LHCN-M2 (cell line): ENCODE results near the gene PROX1. TPM values are rescaled to one million over a fixed set of nuclear protein-coding genes. Genes with fewer than 3 reads are reported as not detected.
A peak's percentile ranks its signal among the peaks of the same experiment; 100 is the strongest.

Source experiments
- DNase-seq: peaks from one replicate; pipeline ENCODE4 v3.0.0-alpha.2; 2012; ENCODE audit warnings: low read depth
- polyA plus RNA-seq: library from polyadenylated mRNA; unstranded; fragments of >200 nt; gene quantifications from one replicate; pipeline ENCODE4 v1.2.1, GENCODE V29; 2012; ENCODE audit warnings: missing spikeins
- total RNA-seq: library from RNA; depleted of rRNA; stranded (reverse); fragments of >200 nt; gene quantifications from 2 replicates; pipeline ENCODE4 v1.2.3, GENCODE V29; 2014; rRNA removed

PROX1 gene, protein sequence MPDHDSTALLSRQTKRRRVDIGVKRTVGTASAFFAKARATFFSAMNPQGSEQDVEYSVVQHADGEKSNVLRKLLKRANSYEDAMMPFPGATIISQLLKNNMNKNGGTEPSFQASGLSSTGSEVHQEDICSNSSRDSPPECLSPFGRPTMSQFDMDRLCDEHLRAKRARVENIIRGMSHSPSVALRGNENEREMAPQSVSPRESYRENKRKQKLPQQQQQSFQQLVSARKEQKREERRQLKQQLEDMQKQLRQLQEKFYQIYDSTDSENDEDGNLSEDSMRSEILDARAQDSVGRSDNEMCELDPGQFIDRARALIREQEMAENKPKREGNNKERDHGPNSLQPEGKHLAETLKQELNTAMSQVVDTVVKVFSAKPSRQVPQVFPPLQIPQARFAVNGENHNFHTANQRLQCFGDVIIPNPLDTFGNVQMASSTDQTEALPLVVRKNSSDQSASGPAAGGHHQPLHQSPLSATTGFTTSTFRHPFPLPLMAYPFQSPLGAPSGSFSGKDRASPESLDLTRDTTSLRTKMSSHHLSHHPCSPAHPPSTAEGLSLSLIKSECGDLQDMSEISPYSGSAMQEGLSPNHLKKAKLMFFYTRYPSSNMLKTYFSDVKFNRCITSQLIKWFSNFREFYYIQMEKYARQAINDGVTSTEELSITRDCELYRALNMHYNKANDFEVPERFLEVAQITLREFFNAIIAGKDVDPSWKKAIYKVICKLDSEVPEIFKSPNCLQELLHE
- 1.4 and 2.1 TPM in 2 replicates for total RNA-seq
- polyA plus RNA-seq: 0.16 TPM

DNA sequence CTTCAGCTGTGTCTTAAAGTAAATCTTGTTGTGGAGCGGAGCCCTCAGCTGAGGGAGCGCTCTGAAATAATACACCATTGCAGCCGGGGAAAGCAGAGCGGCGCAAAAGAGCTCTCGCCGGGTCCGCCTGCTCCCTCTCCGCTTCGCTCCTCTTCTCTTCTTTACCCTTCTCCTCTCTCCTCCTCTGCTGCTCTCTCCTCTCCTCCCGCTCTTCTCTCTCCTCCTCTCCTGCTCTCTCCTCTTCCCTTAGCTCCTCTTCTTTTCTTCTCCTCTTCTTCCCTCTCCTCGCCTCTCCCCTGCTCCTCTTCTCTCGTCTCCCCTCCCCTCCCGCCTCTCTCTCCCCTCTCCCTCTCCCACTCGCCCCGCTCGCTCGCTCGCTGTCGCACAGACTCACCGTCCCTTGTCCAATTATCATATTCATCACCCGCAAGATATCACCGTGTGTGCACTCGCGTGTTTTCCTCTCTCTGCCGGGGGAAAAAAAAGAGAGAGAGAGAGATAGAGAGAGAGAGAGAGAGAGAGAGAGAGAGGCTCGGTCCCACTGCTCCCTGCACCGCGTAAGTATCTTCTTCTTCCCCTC, at the start of gene PROX1:
Gene PROX1, plus strand, starts transcription at position 47 of the 580 bp plus-strand sequence. CDS start 8,563 bp downstream, outside the sequence.
- peak; percentile 92 for DNase-seq

DNA sequence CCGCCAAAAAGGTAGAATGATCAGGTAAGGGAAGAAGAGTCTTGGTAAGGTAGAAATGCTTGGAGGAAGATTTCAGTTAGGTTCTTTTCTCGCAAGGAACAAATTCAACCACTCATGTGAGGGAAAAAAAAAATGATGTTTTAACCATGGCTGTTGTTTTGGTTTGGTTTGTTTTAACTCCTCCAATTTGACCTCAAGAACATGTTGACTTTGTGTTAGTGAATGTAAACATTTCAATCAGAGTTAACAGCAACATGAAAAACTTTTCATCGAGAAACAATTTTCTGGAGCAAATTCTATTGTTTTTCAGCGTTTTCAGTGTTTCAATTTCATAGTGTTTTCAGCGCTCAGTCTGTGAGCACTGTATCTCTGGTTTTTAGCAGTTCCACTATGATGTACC, 49.0 kb upstream of the PROX1 start:
- no peak for DNase-seq

DNA sequence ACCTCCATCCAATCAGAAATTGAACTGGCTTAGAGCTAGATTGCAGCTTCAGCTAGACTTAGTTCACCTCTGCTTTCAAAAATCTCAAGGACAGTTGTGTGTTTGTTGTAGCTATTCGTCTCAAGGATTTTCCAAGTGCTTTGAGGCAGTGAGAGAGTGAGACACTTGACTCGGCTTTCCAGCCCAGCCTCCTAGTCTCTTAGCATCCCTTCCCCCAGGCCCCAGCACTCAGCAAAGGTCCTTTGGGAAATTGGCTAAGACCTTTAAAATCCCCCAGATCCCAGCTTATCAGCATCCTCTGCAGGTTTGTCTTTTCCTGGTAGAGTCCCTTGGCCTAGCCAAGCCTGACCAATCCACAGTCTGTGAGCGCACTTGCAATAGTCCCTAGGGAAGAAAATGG, 47.9 kb upstream of the PROX1 start:
- no peak for DNase-seq

DNA sequence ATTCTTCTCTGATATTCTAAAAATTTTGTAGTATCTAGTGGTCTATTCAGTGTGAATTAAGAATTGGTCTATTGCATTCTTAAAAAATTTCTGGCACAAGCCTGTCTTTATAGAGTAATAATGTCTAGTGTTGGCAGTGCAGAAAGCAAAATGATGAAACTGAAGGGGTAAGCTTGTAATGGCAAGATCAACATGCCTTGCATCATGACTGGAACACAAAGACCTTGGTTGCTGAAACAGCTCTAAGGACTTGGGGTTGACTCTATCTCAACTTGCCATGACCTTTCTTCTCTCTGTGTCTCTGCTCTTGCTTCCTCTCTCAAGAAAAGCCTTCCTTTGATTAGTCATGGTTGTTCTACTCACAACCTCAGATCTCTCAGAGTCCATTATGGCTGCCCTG, 46.8 kb upstream of the PROX1 start:
- no peak for DNase-seq

DNA sequence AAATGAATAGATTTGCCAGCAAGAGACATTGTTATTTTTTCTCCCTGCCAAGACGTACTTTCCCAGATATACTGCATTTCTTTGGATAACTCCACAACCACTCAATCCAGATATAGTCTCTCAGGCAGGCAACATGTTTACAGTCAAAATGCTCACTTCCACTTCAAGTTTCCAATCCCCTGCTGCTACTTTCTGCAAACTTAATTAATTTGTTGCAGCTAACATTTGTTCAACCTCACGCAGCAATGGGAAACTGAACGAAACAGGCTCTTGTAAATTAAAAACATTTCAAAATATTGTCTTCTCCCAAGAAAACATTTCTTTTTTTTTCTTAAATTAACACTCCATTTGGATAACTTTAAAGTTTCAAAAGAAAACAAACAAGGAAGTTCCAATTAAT, 45.7 kb upstream of the PROX1 start:
- DNase-seq: no peak

DNA sequence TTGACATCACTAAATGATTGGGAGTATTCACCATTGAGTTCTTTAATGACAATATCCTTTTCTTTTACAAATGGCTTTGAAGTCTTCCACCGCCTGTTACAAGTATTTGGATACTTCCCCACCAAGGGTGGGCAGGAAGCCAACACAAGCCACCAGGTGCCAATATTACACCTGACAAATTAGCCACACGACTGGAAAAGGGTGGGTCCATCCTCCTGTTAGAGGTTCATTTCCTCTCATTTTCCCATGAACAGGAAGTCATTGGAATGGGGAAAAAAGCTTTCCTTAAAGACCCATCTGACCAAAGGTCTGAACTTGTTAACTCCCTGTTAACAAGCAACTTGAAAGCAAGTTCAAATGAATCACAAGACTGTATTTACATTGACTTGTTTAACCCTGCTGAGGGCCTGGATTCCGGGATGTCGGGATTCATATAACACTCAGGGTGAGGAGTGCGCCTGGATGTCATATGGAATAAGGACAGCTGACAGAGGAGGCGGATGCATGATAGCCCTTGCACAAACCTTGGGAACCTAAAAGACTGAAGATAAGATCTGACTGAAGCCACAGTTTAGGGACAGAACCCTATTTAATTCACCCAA, 40.5 kb upstream of the PROX1 start:
- DNase-seq: no peak

DNA sequence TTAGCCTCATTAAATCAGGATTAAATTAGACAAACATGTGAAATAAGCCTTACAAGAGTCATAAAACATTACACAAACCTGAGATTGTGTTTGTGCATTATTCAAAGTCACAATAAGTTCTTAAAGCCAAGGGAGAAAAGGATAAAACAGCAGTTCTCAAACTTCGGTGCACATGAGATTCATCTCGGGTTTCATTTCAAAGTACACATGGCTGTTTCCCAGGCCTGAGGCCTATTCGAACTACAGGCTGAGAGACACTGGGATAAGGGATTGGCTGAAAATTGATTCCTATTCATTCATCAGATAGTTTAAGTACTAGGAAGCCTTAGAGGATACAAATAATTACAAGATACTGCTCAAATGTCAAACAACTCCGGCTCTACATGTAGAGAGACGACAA, 35.9 kb upstream of the PROX1 start:
- DNase-seq: no peak

DNA sequence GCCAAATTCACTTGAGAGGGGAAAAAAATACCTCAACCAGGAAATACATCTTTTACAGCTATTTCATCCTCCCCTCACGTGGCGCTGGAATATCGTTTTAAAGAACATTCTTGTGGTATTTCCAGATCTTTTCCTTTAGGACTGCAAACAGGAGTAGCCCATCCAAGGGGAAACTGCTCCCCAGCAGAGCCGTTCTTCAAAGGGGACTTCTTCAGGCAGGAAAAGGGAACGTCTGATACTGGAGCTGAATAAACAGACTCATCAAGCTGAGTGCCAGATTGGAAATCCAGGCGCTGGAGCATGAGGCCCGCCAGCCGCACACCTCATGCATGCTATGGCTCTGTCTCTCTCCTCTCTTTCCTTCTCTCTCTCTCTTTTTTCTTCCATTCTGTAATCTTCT, 34.0 kb upstream of the PROX1 start:
- no peak for DNase-seq

DNA sequence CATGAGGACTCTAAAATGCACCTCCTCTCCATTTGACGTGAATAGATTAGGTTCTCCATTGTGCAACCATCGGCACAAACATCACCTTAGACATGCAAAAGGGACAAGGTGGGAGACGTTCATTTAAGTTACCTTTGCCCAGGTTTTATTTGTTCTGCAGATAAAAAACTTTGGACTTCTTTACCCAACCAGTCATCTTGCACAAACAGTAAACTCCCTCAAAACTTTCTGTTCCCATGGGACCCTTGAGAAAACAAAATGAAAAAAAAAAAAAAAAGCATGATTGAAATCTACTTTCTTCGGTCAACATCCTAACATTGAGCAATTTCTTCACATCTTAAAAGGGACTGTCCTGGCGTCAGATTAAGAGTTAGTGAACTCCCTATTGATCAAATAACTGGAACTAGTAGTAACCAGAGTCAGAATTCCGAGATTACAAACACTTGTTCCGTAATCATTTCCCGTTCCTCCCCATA, 31.4 kb upstream of the PROX1 start:
- no peak for DNase-seq

DNA sequence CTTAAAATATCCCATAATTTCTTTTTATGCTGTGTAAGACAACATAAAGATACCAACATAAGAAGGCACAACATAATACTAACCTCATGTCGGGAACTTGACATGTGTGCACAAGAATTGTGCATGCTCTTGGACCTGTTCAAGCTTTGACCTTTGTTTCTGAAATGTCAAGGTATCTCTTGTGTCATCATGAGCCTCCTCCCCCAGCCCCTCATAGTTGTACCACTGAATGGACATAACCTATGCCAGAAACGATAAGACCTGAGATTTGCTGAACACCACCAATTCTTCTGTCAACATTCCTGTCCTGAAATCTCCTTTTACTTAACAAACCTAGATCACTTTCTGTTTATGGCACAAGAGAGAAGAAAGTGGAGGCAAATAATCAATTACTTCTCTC, 29.4 kb upstream of the PROX1 start:
- no peak for DNase-seq

DNA sequence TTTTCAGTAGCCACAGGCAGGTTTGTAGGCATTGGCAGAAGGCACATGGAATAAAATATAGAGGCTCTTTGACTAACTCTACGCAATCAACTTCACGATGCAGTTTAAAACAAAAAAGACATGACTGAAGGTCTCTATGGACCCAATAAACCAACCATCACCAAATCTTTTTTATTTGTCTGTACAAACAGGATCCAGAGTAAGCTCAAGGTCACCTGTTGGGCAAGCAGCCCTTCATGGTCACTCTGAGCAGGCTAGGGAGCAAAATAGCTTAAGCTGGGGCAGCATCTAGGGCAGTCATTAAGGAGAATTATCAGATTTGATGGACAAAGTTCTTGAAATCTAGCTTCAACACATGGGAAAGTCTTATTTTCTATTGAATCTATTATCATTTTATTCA, 26.8 kb upstream of the PROX1 start:
- DNase-seq: no peak

DNA sequence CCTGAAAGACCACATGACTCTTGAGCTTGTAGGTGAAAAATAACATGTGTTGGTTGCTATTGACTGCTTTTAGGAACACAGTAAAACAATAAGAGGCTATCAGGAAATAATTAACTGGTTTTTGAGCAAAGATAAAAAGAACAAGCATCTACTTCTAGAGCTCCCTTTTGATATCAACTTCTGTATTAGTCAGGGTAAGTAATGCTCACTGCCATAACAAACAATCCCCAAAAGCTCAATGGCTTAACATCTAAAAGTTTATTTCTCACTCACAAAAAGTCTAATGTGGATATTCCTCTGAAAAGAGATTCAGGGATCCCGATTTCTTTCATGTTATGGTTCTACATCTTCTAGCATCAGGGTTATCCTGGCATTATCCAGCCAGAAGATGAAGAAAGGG, 25.3 kb upstream of the PROX1 start:
- no peak for DNase-seq

DNA sequence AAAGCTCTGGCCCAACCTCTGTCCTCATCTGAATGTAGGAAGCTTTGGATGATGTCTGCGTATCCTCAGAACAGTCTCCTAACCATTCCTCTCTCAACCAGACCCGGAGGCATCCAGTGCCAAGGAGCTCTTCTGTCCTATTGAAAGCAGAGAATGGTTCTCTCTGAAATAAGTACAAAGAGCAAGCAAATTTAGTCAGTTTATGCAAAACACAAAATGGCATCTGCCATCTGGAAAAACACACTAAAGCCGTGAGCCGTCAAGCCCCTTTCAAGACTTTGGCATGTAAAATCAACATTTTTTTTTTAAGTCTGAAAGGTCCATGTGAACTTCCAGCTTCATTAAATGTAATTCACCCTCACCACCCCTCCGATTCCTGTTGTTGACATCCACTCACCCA, 21.7 kb upstream of the PROX1 start:
- no peak for DNase-seq

DNA sequence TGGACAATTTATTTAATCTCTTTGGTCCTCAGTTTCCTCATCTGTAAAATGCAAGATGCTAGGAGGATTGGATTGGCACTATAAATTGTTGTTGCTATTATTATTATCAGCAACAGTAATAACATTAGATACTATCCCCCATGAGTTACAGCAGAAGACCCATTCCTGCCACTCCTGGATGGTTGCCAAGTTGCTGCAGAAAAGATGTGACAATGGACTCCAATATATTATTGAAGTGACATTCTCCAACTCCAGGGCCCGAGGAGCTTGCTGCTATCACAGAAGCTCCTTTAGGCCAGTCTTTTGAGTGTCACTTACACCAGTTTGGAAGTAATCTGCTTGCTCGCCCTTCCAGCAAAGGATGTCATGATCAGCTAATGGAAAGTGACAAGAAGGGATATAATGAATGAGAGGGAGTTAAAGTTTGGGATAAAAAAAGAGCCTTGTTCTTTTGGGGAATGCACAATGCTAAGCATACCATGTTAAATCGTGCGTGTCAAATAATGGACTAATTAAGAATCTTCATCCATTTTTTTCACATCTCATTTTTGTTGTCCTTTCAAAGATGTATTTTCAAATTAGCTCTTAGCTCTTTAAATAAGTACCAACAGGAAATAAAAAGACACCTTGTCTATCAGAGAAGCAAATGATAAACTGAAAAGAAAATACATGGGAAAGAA, 19.5 kb upstream of the PROX1 start:
- no peak for DNase-seq

DNA sequence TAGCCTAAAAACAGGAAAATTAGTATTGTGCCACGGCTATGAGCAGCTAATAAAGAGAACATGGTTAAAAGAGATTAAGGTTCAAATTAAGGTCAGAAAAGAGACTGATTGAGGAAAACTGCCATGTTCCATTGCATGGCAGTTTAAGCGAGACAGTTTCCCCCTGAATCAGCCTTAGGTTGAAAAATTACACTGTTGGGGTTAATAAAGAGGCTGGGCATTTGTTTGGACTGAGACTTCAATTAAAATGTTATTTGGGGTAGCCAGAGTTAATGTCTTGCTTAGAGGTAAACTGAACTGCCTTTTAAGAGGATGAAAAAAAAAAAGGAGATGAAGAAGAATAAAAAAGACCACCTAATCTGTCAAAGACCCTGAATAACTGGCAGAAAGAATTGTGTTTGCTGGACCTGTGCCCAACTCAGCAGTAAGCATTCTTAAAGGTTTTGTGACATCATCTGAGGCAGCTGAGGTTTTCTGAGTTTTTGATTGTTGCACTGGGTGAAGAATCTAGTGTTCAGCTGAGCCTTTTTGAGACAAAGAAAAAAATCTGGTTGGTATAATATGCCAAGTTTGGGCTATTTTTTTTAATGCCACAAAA, 17.7 kb upstream of the PROX1 start:
- DNase-seq: no peak

DNA sequence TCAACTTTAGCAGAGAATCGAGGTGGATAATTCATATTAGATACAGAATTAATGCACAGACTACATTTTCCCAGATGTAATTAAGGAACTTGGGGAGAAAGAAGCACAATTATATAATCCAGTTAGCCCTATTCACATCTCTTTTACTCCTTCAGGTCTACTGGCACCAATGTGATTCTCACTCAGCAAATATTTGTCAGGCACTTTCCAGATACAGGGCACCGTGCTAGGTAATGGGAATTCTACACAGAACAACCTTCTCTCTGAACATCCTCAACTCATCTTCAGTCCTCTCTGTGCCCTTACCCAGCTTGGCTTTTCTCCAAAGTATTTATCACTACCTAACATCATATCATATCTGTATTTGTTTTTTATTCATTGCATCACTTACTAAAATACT, 15.6 kb upstream of the PROX1 start:
- no peak for DNase-seq

DNA sequence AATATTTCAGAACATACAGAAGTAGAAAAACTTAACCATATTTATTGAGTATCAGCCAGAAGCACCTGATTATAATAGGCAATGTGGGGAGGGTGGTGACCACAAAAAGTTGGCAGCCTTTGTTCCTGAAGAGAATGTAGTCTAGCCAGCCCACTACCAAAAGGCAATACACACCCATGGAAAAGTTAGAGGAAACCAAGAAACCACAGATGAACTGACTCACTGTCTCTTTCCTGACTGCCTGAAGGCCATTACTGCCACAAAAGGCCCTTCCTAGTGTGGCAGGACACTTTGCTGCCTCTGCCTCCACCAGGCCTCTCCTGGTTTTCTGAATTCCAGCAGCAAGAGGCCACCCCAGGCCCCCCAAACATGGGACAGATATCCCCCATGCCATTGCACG, 14.6 kb upstream of the PROX1 start:
- DNase-seq: no peak

DNA sequence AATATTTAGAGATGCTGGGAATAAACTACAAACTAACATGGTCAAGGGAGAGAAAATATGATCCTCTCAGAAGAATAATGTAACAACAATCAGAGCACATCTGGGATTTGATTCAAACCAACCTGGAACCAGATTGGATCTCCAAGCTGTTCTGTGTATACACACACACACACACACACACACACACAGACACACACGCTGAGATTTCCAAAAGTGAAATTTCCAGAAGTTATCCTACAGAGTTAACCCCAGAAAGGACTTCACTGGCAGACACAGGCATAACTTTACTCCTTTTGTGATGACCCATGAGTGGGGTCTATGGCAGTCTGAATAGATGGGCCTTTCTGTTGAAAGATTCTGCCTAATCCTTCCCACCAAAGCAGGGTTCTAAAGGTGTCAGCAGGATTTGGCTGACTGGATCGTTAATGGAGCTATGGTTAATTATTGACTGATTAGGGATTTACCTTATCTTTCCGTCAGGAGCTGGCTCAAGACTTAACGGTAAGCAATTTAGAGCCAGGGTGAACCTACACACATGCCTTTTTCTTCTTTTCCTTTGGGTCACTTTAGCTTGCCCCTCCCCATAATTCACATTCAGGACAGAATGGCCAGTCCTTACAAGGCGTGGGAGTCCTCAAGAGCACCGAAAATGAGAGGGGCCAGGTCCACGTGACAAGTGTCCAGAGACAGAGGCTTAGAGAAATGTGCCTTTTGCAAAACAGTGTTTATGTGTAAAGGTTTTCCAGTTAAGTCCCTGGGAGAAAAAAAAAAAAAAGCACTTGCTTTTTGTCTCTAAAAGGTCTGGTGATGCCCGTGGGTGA, 10.9 kb upstream of the PROX1 start:
- no peak for DNase-seq

DNA sequence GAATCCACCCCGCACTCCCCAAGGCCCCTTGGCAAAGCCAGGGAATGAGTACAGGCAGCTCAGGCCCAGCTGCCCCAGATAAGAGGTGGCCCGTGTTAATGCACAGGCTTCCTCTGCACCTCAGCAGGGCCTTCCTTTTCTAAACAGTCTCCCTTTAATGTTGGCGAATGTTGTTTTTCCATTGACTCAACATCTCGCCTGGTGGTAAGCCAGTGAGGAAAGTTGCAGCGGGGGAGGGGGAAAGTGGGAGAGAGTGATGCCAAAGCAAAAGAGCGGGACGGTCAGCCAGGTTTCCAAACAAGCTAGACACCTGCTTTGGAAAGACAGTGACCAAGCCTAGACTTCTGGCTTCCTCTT, 10.3 kb upstream of the PROX1 start:
- no peak for DNase-seq

DNA sequence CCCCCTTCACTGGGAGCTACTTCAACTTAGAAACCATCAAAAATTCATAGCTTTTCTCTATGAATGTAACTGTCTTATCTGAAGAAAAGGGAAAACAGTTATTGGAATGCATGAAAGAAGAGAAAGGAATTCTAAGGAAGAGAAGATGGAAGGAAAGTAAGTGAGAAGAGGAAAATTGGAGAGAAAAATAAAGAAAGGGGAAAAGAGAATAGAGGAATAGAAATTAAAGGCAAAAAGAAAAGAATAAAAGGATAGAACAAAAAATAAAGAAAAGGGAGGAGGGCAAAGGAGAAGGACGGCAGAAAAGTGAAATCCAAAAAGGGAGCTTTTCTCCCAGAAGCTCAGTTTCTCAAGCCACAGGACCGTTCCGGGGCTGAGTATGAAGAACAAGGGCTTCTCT, 9.9 kb upstream of the PROX1 start:
- DNase-seq: no peak
